HepG2 (cell line): ENCODE results near the gene LUZP1. TPM values are rescaled to one million over a fixed set of nuclear protein-coding genes. Genes with fewer than 3 reads are reported as not detected.

Experiments used
- ATAC-seq: fragments of 200-7000 bp; cut with Tn5 transposase; 3 replicates; pipeline ENCODE4 v1.9.1; 2020; ENCODE audit warnings: mild to moderate bottlenecking, moderate library complexity
- BruUV-seq: library from RNA; stranded (reverse); fragments of 400-500 nt; replicated peaks from 2 replicates; lab custom pipeline; 2021; lab: Mats Ljungman, UMichigan
- CTCF ChIA-PET: fragments of 300-600 bp; formaldehyde crosslinking; extraction: SDS; loops from one replicate; lab custom pipeline; 2021; ENCODE audit warnings: low total read pairs, inconsistent platforms, low intra/inter-chr PET ratio; lab: Yijun Ruan, JAX
- POLR2A ChIA-PET: fragments of 350-600 bp; sonication (Branson Sonifier 250); formaldehyde crosslinking; loops from one replicate; lab custom pipeline; 2020; ENCODE audit warnings: antibody characterized with exemption, inconsistent platforms; lab: Yijun Ruan, JAX
- DNase-seq: peaks from one replicate; pipeline ENCODE4 v3.0.0-alpha.2; 2015; ENCODE audit warnings: low spot score
- FAIRE-seq: peaks from 3 replicates; lab custom pipeline; 2011; peaks lifted over from hg19 to GRCh38; lab: Jason Lieb, UNC
- H2AFZ ChIP-seq: one replicate; pipeline ENCODE4 v1.6.1; 2011; ENCODE audit warnings: low read length, inconsistent platforms
- H3K27ac ChIP-seq: fragments of 300-600 bp; 3 replicates; pipeline ENCODE4 v1.8.0; 2011; ENCODE audit warnings: mixed run types, mild to moderate bottlenecking, mixed read lengths, low read length, inconsistent platforms; ENCODE audit not compliant: insufficient read depth; ENCODE audit errors: extremely low read length
- H3K27me3 ChIP-seq, 2 experiments: fragments of 200-600 bp in 1 of 2; 2 replicates in 1 of 2; 3 replicates in 1 of 2; pipeline versions ENCODE4 v1.6.0 to v1.8.0; 2011; ENCODE audit warnings: low read length in 2 of 2, mild to moderate bottlenecking in 2 of 2, moderate library complexity in 2 of 2, inconsistent platforms in 1 of 2; ENCODE audit not compliant: insufficient read depth in 2 of 2, control insufficient read depth in 1 of 2
- H3K36me3 ChIP-seq, 2 experiments: fragments of 200-600 bp in 1 of 2; replicated peaks in 1 of 2; 2 replicates in 1 of 2; 3 replicates in 1 of 2; pipeline versions ENCODE4 v1.5.1 to v1.8.0; 2011; ENCODE audit warnings: low read length in 2 of 2, inconsistent platforms in 1 of 2; ENCODE audit not compliant: insufficient read depth in 2 of 2, control insufficient read depth in 1 of 2
- H3K4me1 ChIP-seq: 2 replicates; pipeline ENCODE4 v1.5.1; 2012; ENCODE audit warnings: low read length, inconsistent platforms; ENCODE audit not compliant: insufficient read depth
- H3K4me2 ChIP-seq: 2 replicates; pipeline ENCODE4 v1.6.0; 2011; ENCODE audit warnings: low read depth, low read length, inconsistent platforms
- H3K4me3 ChIP-seq, 3 experiments: fragments of 200-600 bp in 1 of 3; sonication (generic), shearing (Covaris generic) in 1 of 3; replicated peaks in 1 of 3; 2 replicates each; pipeline ENCODE4 v1.5.1; 2011 to 2016; ENCODE audit warnings: low read length in 3 of 3, inconsistent platforms in 2 of 3, low read depth in 2 of 3, mild to moderate bottlenecking in 2 of 3, control low read depth in 1 of 3, mixed read lengths in 1 of 3; ENCODE audit not compliant: insufficient read depth in 1 of 3
- H3K79me2 ChIP-seq: one replicate; pipeline ENCODE4 v1.6.1; 2011; ENCODE audit warnings: low read length, inconsistent platforms; ENCODE audit not compliant: insufficient read depth
- H3K9ac ChIP-seq: 2 replicates; pipeline ENCODE4 v1.6.0; 2011; ENCODE audit warnings: mild to moderate bottlenecking, low read depth, low read length, inconsistent platforms; ENCODE audit not compliant: insufficient read depth
- H3K9me3 ChIP-seq: 2 replicates; pipeline ENCODE4 v1.5.1; 2012; ENCODE audit warnings: mild to moderate bottlenecking, low read length
- H4K20me1 ChIP-seq: 2 replicates; pipeline ENCODE4 v1.6.0; 2011; ENCODE audit warnings: inconsistent platforms, mild to moderate bottlenecking, low read length, moderate library complexity; ENCODE audit not compliant: insufficient read depth
- DDIT3 ChIP-seq: sonication (generic); formaldehyde crosslinking; IDR thresholded peaks from 2 replicates; pipeline ENCODE4 v1.4.0; 2020; ENCODE audit warnings: mild to moderate bottlenecking, missing genetic modification reagents
- JDP2 ChIP-seq: sonication (generic); formaldehyde crosslinking; IDR thresholded peaks from 2 replicates; pipeline ENCODE4 v1.8.1; 2022; ENCODE audit warnings: missing genetic modification reagents, borderline replicate concordance
- NCOR1 ChIP-seq: fragments of 200-600 bp; sonication (generic); IDR thresholded peaks from 2 replicates; pipeline ENCODE4 v1.7.0; 2017; ENCODE audit warnings: antibody characterized with exemption, low read length, borderline replicate concordance
- PCBP1 ChIP-seq: fragments of 200-400 bp; formaldehyde crosslinking; IDR thresholded peaks from 2 replicates; pipeline ENCODE4 v1.6.1; 2017; ENCODE audit warnings: mild to moderate bottlenecking, low read depth, low read length, borderline replicate concordance
- ZBTB38 ChIP-seq: sonication (generic); formaldehyde crosslinking; IDR thresholded peaks from 2 replicates; pipeline ENCODE4 v1.5.1; 2020; ENCODE audit warnings: mild to moderate bottlenecking, missing genetic modification reagents
- ZNF230 ChIP-seq: sonication (generic); formaldehyde crosslinking; IDR thresholded peaks from 2 replicates; pipeline ENCODE4 v1.4.0; 2020; ENCODE audit warnings: mild to moderate bottlenecking, missing genetic modification reagents
- ZNF362 ChIP-seq: sonication (generic); formaldehyde crosslinking; IDR thresholded peaks from 2 replicates; pipeline ENCODE4 v1.4.0; 2020; ENCODE audit warnings: missing genetic modification reagents, mild to moderate bottlenecking, borderline replicate concordance
- ZNF790 ChIP-seq: sonication (generic); formaldehyde crosslinking; IDR thresholded peaks from 2 replicates; pipeline ENCODE4 v1.8.0; 2022; ENCODE audit warnings: missing genetic modification reagents, mild to moderate bottlenecking, borderline replicate concordance
- WGBS: methylation state at CpG from one replicate; pipeline ENCODE4 v1.1.6; 2017; ENCODE audit warnings: low lambda C conversion rate; 5-methylcytosine and 5-hydroxymethylcytosine counted together
- in situ Hi-C: cut with HindIII; loops from 2 replicates; pipeline ENCODE4 v1.10.0; 2017; ENCODE audit warnings: low pct_unique_long_range_greater_than_20kb; ENCODE audit not compliant: extremely low pct_ligation_motif_present
- intact Hi-C: fragments of 100-400 bp; cut with micrococcal nuclease; formaldehyde crosslinking; loops from one replicate; pipeline ENCODE4 v1.10.0; 2022; ENCODE audit not compliant: unreplicated experiment
- polyA plus RNA-seq, 8 experiments: library from polyadenylated mRNA; depleted of rRNA in 3 of 8; stranded (reverse) in 7 of 8; unstranded in 1 of 8; fragments of >200 nt; fragmentation: Illumina TruSeq in 4 of 8; extraction: Trizol in 4 of 8; gene quantifications; 2 replicates each; pipeline versions ENCODE4 v1.2.1 to v1.2.3, GENCODE V29; 2011 to 2016; ENCODE audit warnings: low read depth in 4 of 8, missing spikeins in 1 of 8, mixed read lengths in 1 of 8; ENCODE audit not compliant: insufficient read depth in 1 of 8
- total RNA-seq, 5 experiments: library from RNA; depleted of rRNA; stranded (reverse); fragments of >200 nt; fragmentation: Illumina TruSeq; extraction: Trizol; gene quantifications; 2 replicates each; pipeline ENCODE4 v1.2.3, GENCODE V29; 2016; ENCODE audit warnings: low read depth in 1 of 5
- TF ChIP-seq, protein P1 (sequence below): sonication (generic); formaldehyde crosslinking; IDR thresholded peaks from 2 replicates; pipeline ENCODE4 v1.5.0; 2020; ENCODE audit warnings: mild to moderate bottlenecking, missing genetic modification reagents, moderate library complexity

Gene LUZP1
- total and polyA plus RNA-seq, 2 of the 13 experiments (the other 11 are each of a cell fraction or from before 2014, with no cell fraction given), result 6.9 to 12.7 TPM

- peak; percentile 75; the same call in 1 of the 2 replicates for TF ChIP-seq ZNF362 (CRISPR knock-in tag)
- no peak for TF ChIP-seq PCBP1
- 0 out of 2 replicates have a peak, but pooled peaks have one; percentile 45 for TF ChIP-seq ZBTB38
- TF ChIP-seq, protein P1, sequence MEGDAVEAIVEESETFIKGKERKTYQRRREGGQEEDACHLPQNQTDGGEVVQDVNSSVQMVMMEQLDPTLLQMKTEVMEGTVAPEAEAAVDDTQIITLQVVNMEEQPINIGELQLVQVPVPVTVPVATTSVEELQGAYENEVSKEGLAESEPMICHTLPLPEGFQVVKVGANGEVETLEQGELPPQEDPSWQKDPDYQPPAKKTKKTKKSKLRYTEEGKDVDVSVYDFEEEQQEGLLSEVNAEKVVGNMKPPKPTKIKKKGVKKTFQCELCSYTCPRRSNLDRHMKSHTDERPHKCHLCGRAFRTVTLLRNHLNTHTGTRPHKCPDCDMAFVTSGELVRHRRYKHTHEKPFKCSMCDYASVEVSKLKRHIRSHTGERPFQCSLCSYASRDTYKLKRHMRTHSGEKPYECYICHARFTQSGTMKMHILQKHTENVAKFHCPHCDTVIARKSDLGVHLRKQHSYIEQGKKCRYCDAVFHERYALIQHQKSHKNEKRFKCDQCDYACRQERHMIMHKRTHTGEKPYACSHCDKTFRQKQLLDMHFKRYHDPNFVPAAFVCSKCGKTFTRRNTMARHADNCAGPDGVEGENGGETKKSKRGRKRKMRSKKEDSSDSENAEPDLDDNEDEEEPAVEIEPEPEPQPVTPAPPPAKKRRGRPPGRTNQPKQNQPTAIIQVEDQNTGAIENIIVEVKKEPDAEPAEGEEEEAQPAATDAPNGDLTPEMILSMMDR (CRISPR knock-in tag), result peak; percentile 89
- no peak for TF ChIP-seq ZNF790
- TF ChIP-seq JDP2 (CRISPR knock-in tag), result no peak
- TF ChIP-seq ZNF230, result 0 out of 2 replicates have a peak, but pooled peaks have one; percentile 32
These were observed 70.0 kb downstream of the LUZP1 start (continued) for GRCh38 chr1:23098463-23099170.

DNA sequence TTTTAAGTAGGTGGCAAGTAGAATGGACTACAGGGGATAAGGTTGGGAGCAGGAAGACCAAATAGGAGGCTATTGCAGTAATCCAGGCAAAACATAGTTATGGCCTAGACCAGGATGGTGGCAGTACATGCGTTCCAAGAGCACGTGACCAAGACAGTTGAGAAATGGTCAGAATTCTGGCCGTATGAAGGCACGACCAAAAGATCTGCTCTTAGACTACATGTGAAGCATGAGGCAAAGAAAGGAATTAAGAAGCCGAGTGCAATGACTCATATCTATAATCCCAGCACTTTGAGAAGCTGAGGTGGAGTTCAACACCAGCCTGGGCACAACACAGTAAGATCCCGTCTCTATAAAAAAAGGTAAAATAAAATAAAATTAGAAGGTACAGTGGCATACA lies 71.3 kb downstream of the LUZP1 start:
- WGBS, result 97% methylated on average over 6 of the region's 6 CpGs
- peaks cover 11 to 25% of the 10 kb centered on the region in 2 experiments; a peak in 4 of 5 replicates for H3K36me3 ChIP-seq
- peaks cover 5% of the 10 kb centered on the region; the same call in 1 of the 2 replicates for H3K9me3 ChIP-seq
- CTCF ChIA-PET, result interaction anchor here (5.6 kb wide), 1 partner anchor 89 kb away, joined by 110 read pairs; no protein-coding TSS in a partner anchor
- no TSS peak for BruUV-seq
- peaks cover 40% of the 10 kb centered on the region for H3K4me1 ChIP-seq
- no peak for TF ChIP-seq DDIT3 (CRISPR knock-in tag)
- no peak for TF ChIP-seq NCOR1
- ATAC-seq (no peak), DNase-seq (no peak), FAIRE-seq (no peak)
- H3K27me3 ChIP-seq, result no peaks in the 10 kb centered on the region
- no peak overlapping the region for H3K4me3 ChIP-seq
- H2AFZ ChIP-seq, result no peak overlapping the region
- no peak overlapping the region for H3K9ac ChIP-seq
- H3K79me2 ChIP-seq, result peaks cover 3% of the 10 kb centered on the region
- intact Hi-C loops (loop anchor here (10.0 kb wide), 1 partner anchor 123 kb away; the partner anchor contains the start of gene LACTBL1), in situ Hi-C loops (loop anchor here (5.0 kb wide), 1 partner anchor 90 kb away; no protein-coding TSS in a partner anchor)
- peaks cover 4% of the 10 kb centered on the region for H4K20me1 ChIP-seq
- no peak overlapping the region for H3K27ac ChIP-seq
- H3K4me2 ChIP-seq, result no peak overlapping the region
- POLR2A ChIA-PET, result no interaction called here
